H9 (cell line): ENCODE results near the gene STXBP6. TPM values are rescaled to one million over a fixed set of nuclear protein-coding genes. Genes with fewer than 3 reads are reported as not detected.

Experiments used
- DNase-seq: peaks from one replicate; pipeline ENCODE4 v3.0.0-alpha.2; 2017
- H2AFZ ChIP-seq: one replicate; pipeline ENCODE4 v1.6.1; 2013; ENCODE audit warnings: mild to moderate bottlenecking, low read length, control low read depth, moderate library complexity
- H2AK5ac ChIP-seq: 2 replicates; pipeline ENCODE4 v1.6.1; 2013; ENCODE audit warnings: low read length, control low read depth, mixed read lengths; ENCODE audit not compliant: insufficient read length
- H2BK120ac ChIP-seq: one replicate; pipeline ENCODE4 v1.6.1; 2013; ENCODE audit warnings: low read depth, mild to moderate bottlenecking, low read length, control low read depth, inconsistent platforms; ENCODE audit not compliant: poor library complexity, severe bottlenecking
- H2BK12ac ChIP-seq: 2 replicates; pipeline ENCODE4 v1.6.1; 2013; ENCODE audit warnings: low read length, control low read depth, mixed read lengths, low read depth; ENCODE audit not compliant: insufficient read length
- H2BK15ac ChIP-seq: 2 replicates; pipeline ENCODE4 v1.6.1; 2013; ENCODE audit warnings: low read depth, low read length, control low read depth
- H2BK20ac ChIP-seq: one replicate; pipeline ENCODE4 v1.6.1; 2013; ENCODE audit warnings: low read depth, mild to moderate bottlenecking, low read length, control low read depth, inconsistent platforms; ENCODE audit not compliant: poor library complexity, severe bottlenecking
- H2BK5ac ChIP-seq: 2 replicates; pipeline ENCODE4 v1.6.1; 2013; ENCODE audit warnings: low read length, control low read depth, mixed read lengths; ENCODE audit not compliant: insufficient read length
- H3K14ac ChIP-seq: 2 replicates; pipeline ENCODE4 v1.6.1; 2013; ENCODE audit warnings: low read length, control low read depth; ENCODE audit not compliant: insufficient read depth
- H3K18ac ChIP-seq: 2 replicates; pipeline ENCODE4 v1.6.1; 2013; ENCODE audit warnings: low read depth, mild to moderate bottlenecking, mixed read lengths, low read length, control low read depth; ENCODE audit not compliant: insufficient read length
- H3K23ac ChIP-seq: 2 replicates; pipeline ENCODE4 v1.6.1; 2013; ENCODE audit warnings: low read length, control low read depth, mixed read lengths, low read depth; ENCODE audit not compliant: insufficient read length
- H3K23me2 ChIP-seq: 2 replicates; pipeline ENCODE4 v1.6.1; 2013; ENCODE audit warnings: low read depth, mild to moderate bottlenecking, mixed read lengths, low read length, control low read depth; ENCODE audit not compliant: insufficient read length, poor library complexity, severe bottlenecking
- H3K27ac ChIP-seq: 2 replicates; pipeline ENCODE4 v1.5.1; 2013; ENCODE audit warnings: low read length, control low read depth, mixed read lengths, low read depth; ENCODE audit not compliant: insufficient read length
- H3K27me3 ChIP-seq: 2 replicates; pipeline ENCODE4 v1.6.1; 2013; ENCODE audit warnings: low read length, control low read depth, inconsistent platforms; ENCODE audit not compliant: insufficient read depth
- H3K4ac ChIP-seq: 2 replicates; pipeline ENCODE4 v1.6.1; 2013; ENCODE audit warnings: low read depth, mild to moderate bottlenecking, control low read depth, inconsistent platforms, low read length, moderate library complexity
- H3K4me1 ChIP-seq: 2 replicates; pipeline ENCODE4 v1.6.1; 2013; ENCODE audit warnings: low read length, control low read depth, inconsistent platforms; ENCODE audit not compliant: insufficient read depth
- H3K4me2 ChIP-seq: 2 replicates; pipeline ENCODE4 v1.6.1; 2013; ENCODE audit warnings: low read length, control low read depth, mixed read lengths; ENCODE audit not compliant: insufficient read length, insufficient read depth
- H3K56ac ChIP-seq: 2 replicates; pipeline ENCODE4 v1.6.1; 2013; ENCODE audit warnings: low read depth, mild to moderate bottlenecking, mixed read lengths, low read length, control low read depth; ENCODE audit not compliant: insufficient read length
- H3K79me1 ChIP-seq: 2 replicates; pipeline ENCODE4 v1.6.1; 2013; ENCODE audit warnings: low read depth, mild to moderate bottlenecking, moderate library complexity, low read length, control low read depth, inconsistent platforms; ENCODE audit not compliant: insufficient read depth, poor library complexity, severe bottlenecking
- H3K79me2 ChIP-seq: 2 replicates; pipeline ENCODE4 v1.6.1; 2013; ENCODE audit warnings: low read length, control low read depth, inconsistent platforms; ENCODE audit not compliant: insufficient read depth
- H3K9ac ChIP-seq: 2 replicates; pipeline ENCODE4 v1.6.1; 2013; ENCODE audit warnings: low read length, control low read depth, mixed read lengths; ENCODE audit not compliant: insufficient read length; ENCODE audit errors: extremely low read depth
- H3K9me3 ChIP-seq: one replicate; pipeline ENCODE4 v1.6.1; 2013; ENCODE audit warnings: low read depth, low read length, inconsistent platforms; ENCODE audit not compliant: control insufficient read depth
- H3T11ph ChIP-seq: one replicate; pipeline ENCODE4 v1.6.1; 2013; ENCODE audit warnings: mild to moderate bottlenecking, low read length, control low read depth, inconsistent platforms
- H4K20me1 ChIP-seq: one replicate; pipeline ENCODE4 v1.6.1; 2013; ENCODE audit not compliant: control insufficient read depth, insufficient read length, insufficient read depth
- H4K5ac ChIP-seq: 2 replicates; pipeline ENCODE4 v1.6.1; 2013; ENCODE audit warnings: low read depth, mild to moderate bottlenecking, mixed read lengths, low read length, control low read depth; ENCODE audit not compliant: insufficient read length
- H4K8ac ChIP-seq: replicated peaks from 2 replicates; pipeline ENCODE4 v1.6.1; 2013; ENCODE audit warnings: low read length, control low read depth, mixed read lengths, low read depth; ENCODE audit not compliant: insufficient read length
- H4K91ac ChIP-seq: 2 replicates; pipeline ENCODE4 v1.6.1; 2013; ENCODE audit warnings: low read depth, mild to moderate bottlenecking, moderate library complexity, mixed read lengths, low read length, control low read depth; ENCODE audit not compliant: insufficient read length
- H3K27ac Mint-ChIP-seq, 3 experiments: 2 replicates in 2 of 3; 3 replicates in 1 of 3; pipeline ENCODE4 v1.8.0; 2020 to 2021; ENCODE audit warnings: mixed read lengths in 3 of 3, mild to moderate bottlenecking in 1 of 3, moderate library complexity in 1 of 3
- H3K27me3 Mint-ChIP-seq: 2 replicates; pipeline ENCODE4 v1.8.0; 2021; ENCODE audit warnings: low read depth, mild to moderate bottlenecking, moderate library complexity, mixed read lengths
- H3K36me3 Mint-ChIP-seq, 3 experiments: 2 replicates in 2 of 3; 3 replicates in 1 of 3; pipeline ENCODE4 v1.8.0; 2020 to 2021; ENCODE audit warnings: low read depth in 3 of 3, mixed read lengths in 3 of 3; ENCODE audit not compliant: insufficient read depth in 1 of 3
- H3K4me1 Mint-ChIP-seq, 2 experiments: 2 replicates each; pipeline ENCODE4 v1.8.0; 2020; ENCODE audit warnings: mixed read lengths in 2 of 2
- H3K4me3 Mint-ChIP-seq, 2 experiments: 2 replicates in 1 of 2; 3 replicates in 1 of 2; pipeline ENCODE4 v1.8.0; 2020 to 2021; ENCODE audit warnings: mild to moderate bottlenecking in 2 of 2, mixed read lengths in 2 of 2, moderate library complexity in 1 of 2
- H3K9me3 Mint-ChIP-seq, 2 experiments: 2 replicates in 1 of 2; 3 replicates in 1 of 2; pipeline ENCODE4 v1.8.0; 2020; ENCODE audit warnings: mild to moderate bottlenecking in 2 of 2, mixed read lengths in 2 of 2, moderate library complexity in 1 of 2
- CTCF ChIP-seq: fragments of 200-600 bp; sonication (generic); conservative IDR thresholded peaks from 3 replicates; pipeline ENCODE4 v1.8.0; 2021; ENCODE audit warnings: antibody characterized with exemption, mild to moderate bottlenecking
- WGBS: extraction: QIAGEN DNeasy Blood & Tissue Kit; methylation state at CpG from one replicate; pipeline ENCODE4 v1.1.7; 2013; ENCODE audit warnings: missing lambda C conversion rate, low lambda C conversion rate, mixed read lengths; ENCODE audit not compliant: insufficient read length; ENCODE audit errors: extremely low coverage; 5-methylcytosine and 5-hydroxymethylcytosine counted together
- total RNA-seq: library from RNA; stranded (reverse); gene quantifications from 2 replicates; pipeline ENCODE4 v1.2.1, GENCODE V29; 2021

STXBP6 gene
- total RNA-seq, 1 experiment from 2014 or later, result 3.6 TPM

GRCh38 chr14:24848102-24848790 is 201.7 kb downstream of the STXBP6 start:
- no peak overlapping the region for H2BK5ac ChIP-seq
- no peaks in the 10 kb centered on the region for H3K79me2 ChIP-seq
- H4K20me1 ChIP-seq, result no peaks in the 10 kb centered on the region
- no CpG with 5 or more reads among the region's 3 CpGs for WGBS
- Mint-ChIP-seq H3K4me3 (no peak overlapping the region), H3K27ac (no peak overlapping the region), H3K27me3 (no peaks in the 10 kb centered on the region), H3K9me3 (no peaks in the 10 kb centered on the region), H3K4me1 (peaks cover 39 to 44% of the 10 kb centered on the region in 2 experiments), H3K36me3 (no peaks in the 10 kb centered on the region)
- no peak overlapping the region for H3K9ac ChIP-seq
- no peak for TF ChIP-seq CTCF
- no peak overlapping the region for H2BK15ac ChIP-seq
- no peaks in the 10 kb centered on the region for H3K27me3 ChIP-seq
- H2BK120ac ChIP-seq, result no peak overlapping the region
- peaks cover 6% of the 10 kb centered on the region; the same call in 1 of the 2 replicates for H3K4me1 ChIP-seq
- H3K14ac ChIP-seq, result no peak overlapping the region
- no peak overlapping the region for H3K18ac ChIP-seq
- H2AK5ac ChIP-seq, result no peak overlapping the region
- no peak for DNase-seq
- H2BK20ac ChIP-seq, result no peak overlapping the region
- H3K23ac ChIP-seq, result no peak overlapping the region
- no peak overlapping the region for H3K27ac ChIP-seq
- H2AFZ ChIP-seq, result no peak overlapping the region
- no peaks in the 10 kb centered on the region for H3K23me2 ChIP-seq
- no peak overlapping the region for H4K91ac ChIP-seq
- no peaks in the 10 kb centered on the region for H3K9me3 ChIP-seq
- no peak overlapping the region for H2BK12ac ChIP-seq
- no peak overlapping the region for H4K5ac ChIP-seq
- H3T11ph ChIP-seq, result no peak overlapping the region
- H3K79me1 ChIP-seq, result no peaks in the 10 kb centered on the region
- no peak overlapping the region for H3K4me2 ChIP-seq
- no peak overlapping the region for H3K4ac ChIP-seq
- H3K56ac ChIP-seq, result no peak overlapping the region
- H4K8ac ChIP-seq, result no peak overlapping the region
